Hepatocyte (in vitro differentiated cells): ENCODE measurements around the gene CBX2. TPM values are rescaled to one million over a fixed set of nuclear protein-coding genes. Genes with fewer than 3 reads are reported as not detected.

Experiments
- DNase-seq: peaks from one replicate; pipeline ENCODE4 v3.0.0-alpha.2; 2016; ENCODE audit warnings: low spot score
- H2AFZ ChIP-seq: fragments of 200-600 bp; sonication (generic); 2 replicates; pipeline ENCODE4 v1.6.0; 2016; ENCODE audit warnings: antibody characterized with exemption, mild to moderate bottlenecking
- H3K27ac ChIP-seq: fragments of 200-600 bp; sonication (generic); 2 replicates; pipeline ENCODE4 v1.5.1; 2016; ENCODE audit warnings: mild to moderate bottlenecking
- H3K27me3 ChIP-seq: fragments of 200-600 bp; sonication (generic); 2 replicates; pipeline ENCODE4 v1.6.1; 2016
- H3K36me3 ChIP-seq: fragments of 200-600 bp; sonication (generic); replicated peaks from 2 replicates; pipeline ENCODE4 v1.5.1; 2016; ENCODE audit warnings: low read depth; ENCODE audit not compliant: insufficient read depth
- H3K4me1 ChIP-seq: fragments of 200-600 bp; sonication (generic); 2 replicates; pipeline ENCODE4 v1.5.1; 2016; ENCODE audit warnings: mild to moderate bottlenecking, moderate library complexity; ENCODE audit not compliant: insufficient read depth
- H3K4me2 ChIP-seq: fragments of 200-600 bp; sonication (generic); 2 replicates; pipeline ENCODE4 v1.6.0; 2016
- H3K4me3 ChIP-seq: fragments of 200-600 bp; sonication (generic); 2 replicates; pipeline ENCODE4 v1.5.1; 2016; ENCODE audit warnings: mild to moderate bottlenecking
- H3K79me2 ChIP-seq: fragments of 200-600 bp; sonication (generic); 2 replicates; pipeline ENCODE4 v1.6.0; 2017; ENCODE audit warnings: mild to moderate bottlenecking
- H3K9me2 ChIP-seq: fragments of 200-600 bp; sonication (generic); replicated peaks from 2 replicates; pipeline ENCODE4 v1.6.0; 2017; ENCODE audit warnings: mild to moderate bottlenecking; ENCODE audit not compliant: insufficient read depth
- H3K9me3 ChIP-seq: fragments of 200-600 bp; sonication (generic); 2 replicates; pipeline ENCODE4 v1.5.1; 2016; ENCODE audit warnings: low read depth, mild to moderate bottlenecking
- H4K20me1 ChIP-seq: fragments of 200-600 bp; sonication (generic); 2 replicates; pipeline ENCODE4 v1.6.0; 2016; ENCODE audit warnings: mild to moderate bottlenecking; ENCODE audit not compliant: insufficient read depth, poor library complexity, severe bottlenecking
- CTCF ChIP-seq: fragments of 200-600 bp; sonication (generic); IDR thresholded peaks from 2 replicates; pipeline ENCODE4 v1.5.1; 2016; ENCODE audit warnings: antibody characterized with exemption, mild to moderate bottlenecking; ENCODE audit not compliant: poor library complexity
- EZH2 ChIP-seq: fragments of 200-600 bp; sonication (generic); IDR thresholded peaks from 2 replicates; pipeline ENCODE4 v1.6.1; 2016; ENCODE audit warnings: antibody characterized with exemption, mild to moderate bottlenecking, borderline replicate concordance
- EZH2phosphoT487 ChIP-seq: fragments of 200-600 bp; sonication (generic); IDR thresholded peaks from one replicate; pipeline ENCODE4 v1.6.1; 2018; ENCODE audit warnings: antibody characterized with exemption, mild to moderate bottlenecking, low read depth, moderate library complexity; ENCODE audit not compliant: unreplicated experiment, severe bottlenecking
- WGBS: methylation state at CpG from one replicate; pipeline ENCODE4 v1.1.6; 2016; ENCODE audit warnings: low lambda C conversion rate; ENCODE audit errors: missing lambda C conversion rate; 5-methylcytosine and 5-hydroxymethylcytosine counted together
- polyA plus RNA-seq: library from polyadenylated mRNA; unstranded; fragments of >200 nt; fragmentation: Nextera tagmentation; extraction: Ambion mirVana; gene quantifications from 2 replicates; pipeline ENCODE4 v1.2.1, GENCODE V29; 2016
- total RNA-seq: library from RNA; depleted of rRNA; stranded (reverse); fragments of >200 nt; gene quantifications from 2 replicates; pipeline ENCODE4 v1.2.3, GENCODE V29; 2014

Gene CBX2
- total and polyA plus RNA-seq, 2 experiments from 2014 or later, result 11.6 to 16.3 TPM

GRCh38 chr17:79729761-79730160, 48.2 kb upstream of the CBX2 start:
- no peaks in the 10 kb centered on the region for H3K27me3 ChIP-seq
- H3K36me3 ChIP-seq, result no peaks in the 10 kb centered on the region
- H3K27ac ChIP-seq, result no peak overlapping the region
- H3K4me2 ChIP-seq, result no peak overlapping the region
- no peak overlapping the region for H2AFZ ChIP-seq
- H3K9me3 ChIP-seq, result no peaks in the 10 kb centered on the region
- H3K79me2 ChIP-seq, result no peaks in the 10 kb centered on the region
- H3K4me1 ChIP-seq, result peaks cover 9% of the 10 kb centered on the region
- no peak overlapping the region for H3K4me3 ChIP-seq
- no peak for DNase-seq
- no peaks in the 10 kb centered on the region for H4K20me1 ChIP-seq
- H3K9me2 ChIP-seq, result no peaks in the 10 kb centered on the region
- TF ChIP-seq CTCF (no peak), EZH2phosphoT487 (no peak), EZH2 (no peak)
- 91% methylated on average over 4 of the region's 12 CpGs for WGBS

- H3K4me3 ChIP-seq, result no peak overlapping the region
- no peaks in the 10 kb centered on the region for H3K36me3 ChIP-seq
- H3K9me2 ChIP-seq, result no peaks in the 10 kb centered on the region
- no peaks in the 10 kb centered on the region for H4K20me1 ChIP-seq
- H3K79me2 ChIP-seq, result no peaks in the 10 kb centered on the region
- H3K27me3 ChIP-seq, result no peaks in the 10 kb centered on the region
- WGBS, result 100% methylated on average over 3 of the region's 5 CpGs
- no peak overlapping the region for H2AFZ ChIP-seq
- peaks cover 9% of the 10 kb centered on the region for H3K4me1 ChIP-seq
- H3K9me3 ChIP-seq, result no peaks in the 10 kb centered on the region
- H3K27ac ChIP-seq, result peak overlapping the region; percentile 58
- TF ChIP-seq EZH2phosphoT487, result no peak
- no peak for TF ChIP-seq CTCF
- no peak for TF ChIP-seq EZH2
- H3K4me2 ChIP-seq, result no peak overlapping the region
- DNase-seq, result no peak
Observed at GRCh38 chr17:79730437-79730768, 47.5 kb upstream of the CBX2 start.

- TF ChIP-seq CTCF (no peak), EZH2 (no peak), EZH2phosphoT487 (no peak)
- no peak for DNase-seq
- 78% methylated on average over 27 of the region's 33 CpGs for WGBS
Observed at GRCh38 chr17:79730769-79731483, 47.0 kb upstream of the CBX2 start, which contains the start of gene ENPP7. ENPP7 (plus strand) TSS chr17:79730943; CDS start chr17:79731140, 197 bp downstream.

More at GRCh38 chr17:79730769-79731483, 47.0 kb upstream of the CBX2 start, which contains the start of gene ENPP7:
- no peaks in the 10 kb centered on the region for H4K20me1 ChIP-seq
- no peaks in the 10 kb centered on the region for H3K79me2 ChIP-seq
- H3K9me2 ChIP-seq, result no peaks in the 10 kb centered on the region
- H3K27ac ChIP-seq, result peak within 1 kb of the TSS; percentile 62
- no peaks in the 10 kb centered on the region for H3K27me3 ChIP-seq
- peak within 1 kb of the TSS; percentile 54 for H3K4me2 ChIP-seq
- no peak within 1 kb of the TSS for H2AFZ ChIP-seq
- H3K4me1 ChIP-seq, result peaks cover 9% of the 10 kb centered on the region
- no peaks in the 10 kb centered on the region for H3K9me3 ChIP-seq
- no peak within 1 kb of the TSS for H3K4me3 ChIP-seq
- no peaks in the 10 kb centered on the region for H3K36me3 ChIP-seq
